Mesenchymal stem cell (in vitro differentiated cells and primary cell): Measurements from ENCODE around the gene RERE.

Experiments
- DNase-seq: peaks from one replicate; pipeline ENCODE4 v3.0.0-alpha.2; 2013
- H2AFZ ChIP-seq: one replicate; pipeline ENCODE4 v1.6.1; 2013; ENCODE audit warnings: low read depth, mild to moderate bottlenecking, control low read depth, inconsistent platforms, low read length, moderate library complexity
- H2AK5ac ChIP-seq: 2 replicates; pipeline ENCODE4 v1.6.1; 2013; ENCODE audit warnings: low read length, moderate library complexity, mild to moderate bottlenecking, inconsistent platforms; ENCODE audit not compliant: severe bottlenecking
- H2BK120ac ChIP-seq: one replicate; pipeline ENCODE4 v1.6.1; 2013; ENCODE audit warnings: low read depth, mild to moderate bottlenecking, inconsistent platforms, low read length, moderate library complexity
- H2BK12ac ChIP-seq, 2 experiments: one replicate each; pipeline ENCODE4 v1.6.1; 2013; ENCODE audit warnings: inconsistent platforms in 2 of 2, low read length in 2 of 2, mild to moderate bottlenecking in 2 of 2, moderate library complexity in 2 of 2, control low read depth in 1 of 2
- H2BK15ac ChIP-seq: one replicate; pipeline ENCODE4 v1.6.1; 2013; ENCODE audit warnings: mild to moderate bottlenecking, low read depth, inconsistent platforms; ENCODE audit not compliant: poor library complexity, severe bottlenecking
- H2BK5ac ChIP-seq: 2 replicates; pipeline ENCODE4 v1.6.1; 2013; ENCODE audit warnings: low read depth, mild to moderate bottlenecking, low read length, control low read depth, inconsistent platforms; ENCODE audit not compliant: poor library complexity, severe bottlenecking
- H3K14ac ChIP-seq, 2 experiments: one replicate each; pipeline ENCODE4 v1.6.1; 2013; ENCODE audit warnings: inconsistent platforms in 2 of 2, low read length in 2 of 2, control low read depth in 1 of 2, mild to moderate bottlenecking in 1 of 2, moderate library complexity in 1 of 2
- H3K18ac ChIP-seq, 2 experiments: one replicate each; pipeline ENCODE4 v1.6.1; 2013; ENCODE audit warnings: inconsistent platforms in 2 of 2, low read length in 2 of 2, control low read depth in 1 of 2, low read depth in 1 of 2, mild to moderate bottlenecking in 1 of 2
- H3K23ac ChIP-seq, 2 experiments: one replicate each; pipeline ENCODE4 v1.6.1; 2013; ENCODE audit warnings: inconsistent platforms in 2 of 2, low read length in 2 of 2, mild to moderate bottlenecking in 2 of 2, moderate library complexity in 2 of 2, control low read depth in 1 of 2
- H3K27ac ChIP-seq: 2 replicates; pipeline ENCODE4 v1.5.1; 2013; ENCODE audit warnings: mild to moderate bottlenecking, moderate library complexity, low read length, control low read depth, inconsistent platforms; ENCODE audit not compliant: poor library complexity, severe bottlenecking
- H3K27me3 ChIP-seq, 2 experiments: 2 replicates each; pipeline versions ENCODE4 v1.6.1 to v1.7.0; 2013; ENCODE audit warnings: low read length in 2 of 2, mild to moderate bottlenecking in 2 of 2, moderate library complexity in 2 of 2, control low read depth in 1 of 2, inconsistent platforms in 1 of 2; ENCODE audit not compliant: control insufficient read depth in 1 of 2, insufficient read depth in 1 of 2
- H3K36me3 ChIP-seq, 2 experiments: 2 replicates each; pipeline versions ENCODE4 v1.6.1 to v1.7.0; 2013; ENCODE audit warnings: low read length in 2 of 2, control low read depth in 1 of 2, inconsistent platforms in 1 of 2, low read depth in 1 of 2, mild to moderate bottlenecking in 1 of 2; ENCODE audit not compliant: insufficient read depth in 2 of 2, control insufficient read depth in 1 of 2
- H3K4ac ChIP-seq, 2 experiments: one replicate each; pipeline ENCODE4 v1.6.1; 2013; ENCODE audit warnings: inconsistent platforms in 2 of 2, low read length in 2 of 2, mild to moderate bottlenecking in 2 of 2, moderate library complexity in 2 of 2, control low read depth in 1 of 2, low read depth in 1 of 2
- H3K4me1 ChIP-seq: 2 replicates; pipeline ENCODE4 v1.6.1; 2013; ENCODE audit warnings: low read depth, low read length, control low read depth; ENCODE audit not compliant: control insufficient read depth, insufficient read depth
- H3K4me2 ChIP-seq: 2 replicates; pipeline ENCODE4 v1.6.1; 2013; ENCODE audit warnings: low read length, mild to moderate bottlenecking, inconsistent platforms; ENCODE audit not compliant: poor library complexity, severe bottlenecking
- H3K4me3 ChIP-seq, 2 experiments: 2 replicates each; pipeline versions ENCODE4 v1.5.1 to v1.7.0; 2013; ENCODE audit warnings: low read length in 2 of 2, mild to moderate bottlenecking in 2 of 2, control low read depth in 1 of 2, low read depth in 1 of 2; ENCODE audit not compliant: insufficient read depth in 1 of 2
- H3K79me1 ChIP-seq: replicated peaks from 2 replicates; pipeline ENCODE4 v1.6.1; 2013; ENCODE audit warnings: mild to moderate bottlenecking, control low read depth, low read length, inconsistent platforms; ENCODE audit not compliant: poor library complexity, severe bottlenecking
- H3K9ac ChIP-seq: 2 replicates; pipeline ENCODE4 v1.7.0; 2013; ENCODE audit warnings: mild to moderate bottlenecking, low read length, moderate library complexity
- H3K9me3 ChIP-seq: 2 replicates; pipeline ENCODE4 v1.7.0; 2013; ENCODE audit warnings: mild to moderate bottlenecking, low read length; ENCODE audit not compliant: control insufficient read depth
- H4K8ac ChIP-seq: one replicate; pipeline ENCODE4 v1.6.1; 2013; ENCODE audit warnings: inconsistent platforms, mild to moderate bottlenecking, low read length, moderate library complexity
- H4K91ac ChIP-seq: one replicate; pipeline ENCODE4 v1.6.1; 2013; ENCODE audit warnings: mild to moderate bottlenecking, low read length, inconsistent platforms
- WGBS: methylation state at CpG from one replicate; pipeline ENCODE4 v1.1.7; 2013; ENCODE audit warnings: mixed read lengths; 5-methylcytosine and 5-hydroxymethylcytosine counted together

RERE gene

DNA sequence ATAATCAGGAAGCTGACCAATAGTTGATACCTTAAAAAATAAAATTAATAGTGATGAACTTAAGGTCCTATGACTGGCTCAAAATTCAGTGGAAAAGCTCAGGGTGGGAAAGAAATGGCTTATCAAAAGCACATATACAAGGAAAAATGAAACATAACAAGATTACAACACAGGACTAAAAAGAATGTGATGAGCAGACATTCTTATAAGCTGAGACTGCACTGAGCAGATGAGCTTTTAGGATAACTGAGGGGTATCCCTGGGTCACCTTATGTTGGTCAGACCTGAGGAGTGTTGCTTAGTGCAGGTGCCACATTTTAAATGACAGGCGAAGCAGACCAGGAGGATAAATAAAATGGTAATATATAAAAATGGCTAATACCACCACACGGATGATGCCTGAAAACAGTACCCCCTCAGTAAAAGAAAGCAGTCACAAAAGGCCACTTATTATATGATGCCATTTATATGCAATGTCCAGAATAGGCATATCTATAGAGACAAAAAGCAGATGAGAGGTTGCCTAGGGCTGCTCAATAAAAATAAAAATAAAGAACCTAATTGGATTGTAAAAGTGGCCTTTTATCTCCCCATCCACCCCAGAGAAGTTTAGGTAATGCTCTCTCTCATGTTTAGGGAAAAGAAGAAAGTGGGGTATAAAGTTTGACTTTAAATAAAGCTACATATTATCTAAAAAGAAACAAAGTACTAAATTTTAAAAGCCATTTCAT is 335.6 kb downstream of the RERE start:
- Histone ChIP-seq H2BK5ac (no peak overlapping the region), H3K36me3 (peaks cover 3 to 5% of the 10 kb centered on the region in 2 experiments), H2BK15ac (no peak overlapping the region), H3K4me1 (peaks cover 11% of the 10 kb centered on the region), H3K27me3 (no peaks in the 10 kb centered on the region), H2AFZ (no peak overlapping the region), H2AK5ac (peak overlapping the region; percentile 54), H3K4me3 (no peak overlapping the region), H3K27ac (peak overlapping the region; percentile 72), H2BK12ac (no peak overlapping the region), H4K8ac (no peak overlapping the region), H3K14ac (no peak overlapping the region), H3K18ac (peak overlapping the region in 1 of 2 experiments; percentile 40), H3K79me1 (peaks cover 10% of the 10 kb centered on the region), H3K4ac (no peak overlapping the region), H3K9ac (no peak overlapping the region), H3K23ac (no peak overlapping the region), H4K91ac (no peak overlapping the region), H3K4me2 (peak overlapping the region; percentile 16), H2BK120ac (no peak overlapping the region), H3K9me3 (no peaks in the 10 kb centered on the region)
- no peak for DNase-seq
- WGBS: no CpG with 5 or more reads among the region's 2 CpGs

GRCh38 chr1:8478566-8478965 is 338.9 kb downstream of the RERE start:
- H4K8ac ChIP-seq: no peak overlapping the region
- H3K4me2 ChIP-seq: no peak overlapping the region
- H4K91ac ChIP-seq: no peak overlapping the region
- no peak overlapping the region for H3K14ac ChIP-seq
- H3K27me3 ChIP-seq: no peaks in the 10 kb centered on the region
- no peak for DNase-seq
- no peak overlapping the region for H2BK15ac ChIP-seq
- peaks cover 13% of the 10 kb centered on the region for H3K4me1 ChIP-seq
- no peak overlapping the region for H3K4ac ChIP-seq
- no peaks in the 10 kb centered on the region for H3K36me3 ChIP-seq
- no peak overlapping the region for H2BK12ac ChIP-seq
- peak overlapping the region; percentile 8 for H2AK5ac ChIP-seq
- H3K27ac ChIP-seq: peak overlapping the region; percentile 88
- H3K79me1 ChIP-seq: peaks cover 10% of the 10 kb centered on the region
- no peak overlapping the region for H2BK120ac ChIP-seq
- no peak overlapping the region for H3K9ac ChIP-seq
- no peaks in the 10 kb centered on the region for H3K9me3 ChIP-seq
- no peak overlapping the region for H3K23ac ChIP-seq
- H3K4me3 ChIP-seq: no peak overlapping the region
- H2AFZ ChIP-seq: no peak overlapping the region
- H2BK5ac ChIP-seq: no peak overlapping the region
- no peak overlapping the region for H3K18ac ChIP-seq

DNA sequence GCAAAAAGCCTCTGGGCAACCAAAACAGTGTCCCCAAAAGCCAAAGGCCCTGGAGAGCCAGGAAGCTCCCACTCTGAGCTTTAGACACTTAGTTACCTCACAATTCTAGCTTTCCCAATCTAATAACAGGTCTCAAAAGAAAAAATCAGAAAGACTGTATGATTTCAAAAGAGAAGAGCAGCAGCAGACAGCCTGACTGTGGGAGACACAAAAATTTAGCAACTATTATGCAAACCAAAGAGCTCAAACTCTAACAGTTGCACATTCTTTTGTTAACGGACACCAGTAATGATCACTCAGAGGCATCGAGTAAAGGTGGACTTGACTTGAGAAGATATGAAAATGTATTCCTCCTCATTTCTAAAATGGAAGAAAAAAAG is 339.5 kb downstream of the RERE start:
- Histone ChIP-seq H3K23ac (no peak overlapping the region), H2BK120ac (no peak overlapping the region), H3K4ac (no peak overlapping the region), H2BK15ac (no peak overlapping the region), H3K14ac (no peak overlapping the region), H2AK5ac (peak overlapping the region; percentile 87), H3K9me3 (no peaks in the 10 kb centered on the region), H3K36me3 (no peaks in the 10 kb centered on the region), H3K9ac (peak overlapping the region; percentile 67), H3K27me3 (no peaks in the 10 kb centered on the region), H4K91ac (no peak overlapping the region), H3K4me1 (peaks cover 13% of the 10 kb centered on the region), H3K18ac (no peak overlapping the region), H3K27ac (peak overlapping the region; percentile 88), H3K79me1 (peaks cover 13% of the 10 kb centered on the region), H4K8ac (no peak overlapping the region), H2BK12ac (no peak overlapping the region), H3K4me3 (no peak overlapping the region), H2AFZ (no peak overlapping the region), H3K4me2 (no peak overlapping the region), H2BK5ac (no peak overlapping the region)
- WGBS: no CpG with 5 or more reads among the region's 2 CpGs
- DNase-seq: no peak

DNA sequence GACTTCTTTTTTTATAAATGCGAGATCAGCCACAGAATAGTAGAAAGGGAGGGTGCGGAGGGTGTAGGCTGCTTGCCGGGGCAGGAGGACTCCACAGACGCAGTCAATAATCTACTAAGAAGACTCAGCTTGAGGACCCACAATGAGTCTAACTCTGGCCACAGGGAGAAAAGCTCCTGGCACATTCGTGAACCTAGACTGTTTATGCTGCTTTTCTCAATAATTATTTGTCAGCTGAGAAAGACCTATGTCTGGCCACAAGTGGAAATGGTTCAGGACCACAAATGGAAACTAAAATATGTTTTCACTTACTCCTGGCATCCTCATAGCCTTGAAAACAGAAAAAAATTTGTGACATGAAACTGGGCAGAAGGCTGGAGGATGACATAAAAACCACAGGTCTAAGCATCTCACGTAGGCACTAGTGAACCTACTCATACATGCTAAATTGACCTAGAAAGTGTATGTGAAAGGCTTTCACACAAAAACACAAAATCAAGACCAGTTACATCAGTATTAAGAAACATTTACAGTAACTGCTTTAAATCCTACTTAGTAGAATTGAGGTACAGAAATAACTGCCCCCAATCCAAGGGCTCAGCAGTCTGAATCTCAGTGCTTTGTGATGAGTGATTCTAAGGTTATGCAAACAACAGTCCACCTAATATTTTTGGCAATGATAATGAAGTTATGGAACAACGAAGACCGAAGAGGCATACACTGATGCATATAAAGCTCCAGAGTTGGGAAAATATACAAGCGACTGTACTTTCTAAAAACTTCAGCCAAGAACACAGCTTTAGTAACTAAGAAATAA is 340.1 kb downstream of the RERE start:
- Histone ChIP-seq H4K8ac (no peak overlapping the region), H2AFZ (no peak overlapping the region), H3K23ac (no peak overlapping the region), H3K27ac (peak overlapping the region; percentile 88), H3K4me3 (peak overlapping the region in 1 of 2 experiments; percentile 50), H3K27me3 (no peaks in the 10 kb centered on the region), H4K91ac (no peak overlapping the region), H2BK120ac (no peak overlapping the region), H3K9ac (peak overlapping the region; percentile 67), H3K18ac (no peak overlapping the region), H2BK5ac (no peak overlapping the region), H2BK15ac (no peak overlapping the region), H2BK12ac (no peak overlapping the region), H3K4ac (no peak overlapping the region), H3K79me1 (peaks cover 13% of the 10 kb centered on the region), H3K4me1 (peaks cover 13% of the 10 kb centered on the region), H3K36me3 (no peaks in the 10 kb centered on the region), H3K9me3 (no peaks in the 10 kb centered on the region), H2AK5ac (peak overlapping the region; percentile 87), H3K4me2 (peak overlapping the region; percentile 40), H3K14ac (no peak overlapping the region)
- peak; percentile 35 for DNase-seq
- WGBS: 97% methylated on average over 8 of the region's 9 CpGs
